Right renal cortex interstitium (tissue), 3 donors: Measurements from ENCODE around the gene PLEKHM3. TPM values are rescaled to one million over a fixed set of nuclear protein-coding genes. Genes with fewer than 3 reads are reported as not detected.

Source experiments
- DNase-seq, 3 donors: peaks; one replicate each; pipeline ENCODE4 v3.0.0-alpha.2; 2013; ENCODE audit warnings: low read depth in 3 of 3, low spot score in 2 of 3
- polyA plus RNA-seq, 3 donors: library from polyadenylated mRNA; unstranded; fragments of 120-200 nt; gene quantifications; one replicate each; pipeline ENCODE4 v1.2.1, GENCODE V29; 2013; ENCODE audit not compliant: insufficient read length in 3 of 3

Gene PLEKHM3
- polyA plus RNA-seq, result 10 to 100 TPM; 12.7 to 16.1 (median 13.4) TPM

GRCh38 chr2:208025037-208025813 lies at the start of gene PLEKHM3:
PLEKHM3 (minus strand) TSS chr2:208025527; CDS start chr2:208001639, 23,888 bp downstream.
- DNase-seq, result peak; percentile 73 to 78 (median 73)

- no peak for DNase-seq
These were observed 49.5 kb upstream of the PLEKHM3 start for GRCh38 chr2:208074610-208075356.

- DNase-seq, result peak; percentile 21 to 33 (median 21)
These were observed 47.0 kb upstream of the PLEKHM3 start for GRCh38 chr2:208072250-208072892.

GRCh38 chr2:208069186-208069585 lies 43.9 kb upstream of the PLEKHM3 start:
- no peak for DNase-seq

GRCh38 chr2:208066016-208066415 lies 40.7 kb upstream of the PLEKHM3 start:
- DNase-seq, result no peak

- no peak for DNase-seq
These were observed 40.1 kb upstream of the PLEKHM3 start for GRCh38 chr2:208065476-208065875.

GRCh38 chr2:208064220-208064961 lies 39.1 kb upstream of the PLEKHM3 start:
- DNase-seq, result no peak

GRCh38 chr2:208062961-208063360 lies 37.6 kb upstream of the PLEKHM3 start:
- no peak for DNase-seq

GRCh38 chr2:208062113-208062512 lies 36.8 kb upstream of the PLEKHM3 start:
- no peak for DNase-seq

- no peak for DNase-seq
These were observed 31.8 kb upstream of the PLEKHM3 start for GRCh38 chr2:208057108-208057507.

- DNase-seq, result no peak
These were observed 24.1 kb upstream of the PLEKHM3 start for GRCh38 chr2:208049441-208049840.

GRCh38 chr2:208049006-208049405 lies 23.7 kb upstream of the PLEKHM3 start:
- no peak for DNase-seq

GRCh38 chr2:208047840-208048239 lies 22.5 kb upstream of the PLEKHM3 start:
- no peak for DNase-seq

GRCh38 chr2:208046686-208047085 lies 21.4 kb upstream of the PLEKHM3 start:
- DNase-seq, result no peak

GRCh38 chr2:208042450-208042849 lies 17.1 kb upstream of the PLEKHM3 start:
- no peak for DNase-seq

- no peak for DNase-seq
These were observed 16.7 kb upstream of the PLEKHM3 start for GRCh38 chr2:208042041-208042440.

- DNase-seq, result no peak
These were observed 15.2 kb upstream of the PLEKHM3 start for GRCh38 chr2:208040199-208041171.

- DNase-seq, result no peak
These were observed 14.2 kb upstream of the PLEKHM3 start for GRCh38 chr2:208039376-208040110.
